NCI-H748 (cell line): ENCODE results near the gene KRTAP5-2.

Source experiments
- DNase-seq: peaks from one replicate; lab custom pipeline; 2025; ENCODE audit not compliant: unreplicated experiment; lab: John Stamatoyannopoulos, UW

Gene KRTAP5-2

DNA sequence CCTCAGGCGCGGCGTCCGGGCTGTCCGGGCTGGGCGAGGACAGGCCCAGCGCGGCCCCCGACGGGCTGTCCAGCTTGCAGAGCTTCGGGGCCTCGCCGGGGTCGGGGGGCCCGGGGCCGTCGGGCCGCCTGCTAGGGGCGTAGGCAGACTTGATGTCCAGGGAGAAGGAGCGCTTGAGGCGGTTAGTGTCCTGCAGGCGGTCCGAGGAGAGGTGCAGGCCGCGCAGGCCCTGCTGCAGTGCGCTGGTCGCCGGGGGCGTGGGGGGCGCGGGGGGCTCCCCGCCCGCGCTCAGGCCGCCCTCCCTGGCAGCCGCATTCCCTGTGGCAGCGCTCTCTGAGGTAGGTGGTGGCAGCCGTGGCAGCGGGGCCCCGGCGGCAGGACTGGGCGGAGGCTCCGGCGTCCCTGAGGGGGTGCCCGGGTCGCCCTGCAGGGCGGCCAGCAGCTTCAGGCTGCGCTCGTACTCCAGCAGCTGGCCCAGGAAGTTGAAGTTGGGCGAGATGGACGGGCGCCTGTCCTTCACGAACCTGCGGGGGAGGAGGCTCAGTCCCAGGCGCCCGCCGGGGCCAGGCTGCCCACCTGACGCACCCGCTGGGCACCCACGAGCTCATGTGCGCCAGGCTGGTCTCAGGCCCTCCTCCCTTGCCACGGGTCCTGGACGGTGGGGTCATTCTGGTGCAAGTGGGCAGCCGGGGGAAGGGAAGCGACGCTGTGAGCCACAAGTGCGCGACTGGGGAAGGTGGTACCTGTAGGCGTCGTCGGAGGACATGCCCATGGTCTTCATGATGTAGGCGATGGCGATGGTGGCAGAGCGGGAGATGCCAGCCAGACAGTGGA, 40.8 kb downstream of the KRTAP5-2 start:
- no peak for DNase-seq

- no peak for DNase-seq
Measured at GRCh38 chr11:1556278-1556902, 41.7 kb downstream of the KRTAP5-2 start.

DNA sequence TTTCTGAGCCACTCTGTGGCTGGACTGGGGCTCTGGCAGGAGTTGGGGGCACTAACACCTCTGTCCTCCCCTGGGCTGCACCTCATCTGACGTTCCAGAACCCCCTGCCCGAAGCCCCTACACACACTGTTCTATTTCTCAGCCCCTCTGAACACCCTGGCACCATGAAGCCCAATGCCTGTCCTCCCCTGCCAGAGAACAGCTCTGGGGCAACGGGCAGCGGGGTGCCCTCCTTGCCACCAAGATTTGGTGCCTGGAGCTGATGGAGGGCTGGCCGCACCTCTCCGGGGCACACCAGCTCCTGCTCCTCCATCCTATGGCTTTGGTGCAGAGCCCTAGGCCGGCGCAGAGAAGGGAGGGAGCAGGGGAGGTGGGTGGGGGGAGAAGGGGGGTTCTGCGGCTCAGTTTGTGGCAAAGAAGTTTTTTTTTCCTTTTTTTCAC, 42.4 kb downstream of the KRTAP5-2 start:
- DNase-seq: no peak

DNA sequence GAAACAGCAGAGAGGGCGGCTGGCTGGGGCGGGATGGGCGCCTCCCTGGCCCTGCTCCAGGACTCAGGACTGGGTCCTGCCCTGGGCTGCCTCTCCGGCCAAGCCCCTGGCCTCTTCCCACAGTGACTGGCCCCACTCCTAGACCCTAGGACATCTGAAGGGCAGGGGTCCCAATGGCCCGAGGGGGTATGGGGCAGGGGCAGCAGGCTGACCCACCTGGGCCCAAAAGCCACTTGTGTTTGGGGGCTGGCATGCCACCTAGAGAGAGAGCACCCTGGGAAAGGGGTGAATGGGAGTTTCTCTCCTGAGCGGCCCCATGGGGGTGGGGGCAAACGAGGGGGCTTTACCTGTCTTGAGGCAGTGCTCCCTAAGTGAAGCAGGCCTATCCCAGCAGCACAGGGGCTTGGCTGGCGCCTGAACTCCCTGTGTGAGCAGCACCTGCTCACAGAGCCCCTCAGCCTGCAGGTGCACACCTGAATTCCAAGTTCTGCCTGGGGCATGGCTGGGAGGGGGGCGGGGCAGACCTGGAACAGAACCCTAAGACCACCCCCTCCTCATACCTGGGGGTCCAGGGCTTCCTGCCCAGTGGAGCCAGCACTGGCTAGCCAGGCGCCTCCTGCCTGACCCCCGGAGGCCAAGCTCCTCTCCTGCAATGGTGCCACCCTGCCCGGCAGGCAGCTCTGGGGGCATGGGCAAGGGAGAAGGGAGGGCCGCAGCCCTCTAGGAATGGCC, 42.9 kb downstream of the KRTAP5-2 start:
- DNase-seq: no peak

- peak; percentile 81 for DNase-seq
Measured at GRCh38 chr11:1553808-1554594, 44.1 kb downstream of the KRTAP5-2 start.

GRCh38 chr11:1549338-1550330, 48.5 kb downstream of the KRTAP5-2 start:
- no peak for DNase-seq

GRCh38 chr11:1548221-1549070, 49.6 kb downstream of the KRTAP5-2 start:
- peak; percentile 86 for DNase-seq

DNA sequence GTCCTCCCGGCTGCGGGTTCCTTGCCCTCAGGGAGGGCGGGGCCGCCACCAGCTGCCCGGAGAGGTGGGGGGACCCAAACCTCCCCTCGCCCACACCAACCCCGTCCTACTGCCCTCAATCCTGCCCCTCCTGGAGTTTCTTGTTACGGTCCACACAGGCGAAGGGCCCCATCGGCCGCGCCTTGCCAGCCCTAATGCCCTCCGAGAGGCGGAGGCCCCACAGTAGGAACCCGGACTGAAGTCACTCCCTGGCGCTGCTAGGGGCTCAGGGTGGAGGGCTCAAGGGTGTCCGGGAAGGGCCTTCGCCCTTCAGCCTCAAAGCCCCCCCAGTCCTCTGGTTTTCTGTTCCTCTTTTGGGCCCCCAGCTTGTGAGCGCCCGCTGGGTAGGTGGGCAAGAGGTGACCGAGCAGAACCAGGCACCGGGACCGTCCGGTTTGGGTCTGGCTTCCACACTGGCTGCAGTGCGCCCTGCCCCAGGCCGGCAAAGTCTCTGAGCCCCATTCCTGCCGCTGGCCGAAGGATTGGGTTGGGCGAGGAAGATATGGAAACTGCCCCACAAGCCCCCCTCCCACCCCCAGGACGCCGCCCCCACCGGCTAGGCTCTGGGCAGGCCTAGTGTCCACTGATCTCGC, 50.5 kb downstream of the KRTAP5-2 start:
- no peak for DNase-seq
